Suprapubic skin (tissue), 4 donors: Measurements from ENCODE around the gene PCDHB2. TPM values are rescaled to one million over a fixed set of nuclear protein-coding genes. Genes with fewer than 3 reads are reported as not detected.
"Not testable (repeated sequence)": the region's sequence is repeated elsewhere in the genome, so short reads cannot be mapped to it uniquely, and the experiment has no call there.

Source experiments
- DNase-seq, 2 donors: peaks; one replicate each; pipeline ENCODE4 v3.0.0-alpha.2; 2019; ENCODE audit warnings: low spot score in 2 of 2
- H3K27ac ChIP-seq: fragments of 200-600 bp; sonication (generic); one replicate; pipeline ENCODE4 v1.5.1; 2019
- H3K27me3 ChIP-seq: fragments of 200-600 bp; sonication (generic); one replicate; pipeline ENCODE4 v1.5.1; 2019
- H3K36me3 ChIP-seq: fragments of 200-600 bp; sonication (generic); one replicate; pipeline ENCODE4 v1.5.1; 2019
- H3K4me1 ChIP-seq: fragments of 200-600 bp; sonication (generic); one replicate; pipeline ENCODE4 v1.5.1; 2019
- H3K4me3 ChIP-seq: fragments of 200-600 bp; sonication (generic); one replicate; pipeline ENCODE4 v1.5.1; 2019; ENCODE audit warnings: mild to moderate bottlenecking
- H3K9me3 ChIP-seq: fragments of 200-600 bp; sonication (generic); one replicate; pipeline ENCODE4 v1.5.1; 2019
- EP300 ChIP-seq: sonication (generic); formaldehyde crosslinking; IDR thresholded peaks from one replicate; pipeline ENCODE4 v1.6.1; 2017; ENCODE audit warnings: antibody characterized with exemption
- POLR2A ChIP-seq, 2 donors: fragments of 450-650 bp; IDR thresholded peaks; one replicate each; pipeline ENCODE4 v1.6.1; 2017; ENCODE audit warnings: antibody characterized with exemption in 2 of 2, mild to moderate bottlenecking in 2 of 2, moderate library complexity in 2 of 2
- POLR2AphosphoS5 ChIP-seq, 3 donors: sonication (generic); formaldehyde crosslinking; IDR thresholded peaks; one replicate each; pipeline ENCODE4 v1.6.1; 2017; ENCODE audit warnings: antibody characterized with exemption in 3 of 3
- WGBS: methylation state at CpG from one replicate; pipeline ENCODE4 v1.1.5; 2018; 5-methylcytosine and 5-hydroxymethylcytosine counted together
- total RNA-seq, 4 donors: library from RNA; depleted of rRNA; stranded (reverse); fragments of >200 nt; gene quantifications; one replicate each; pipeline ENCODE4 v1.1.0, GENCODE V29; 2016
- TF ChIP-seq, protein P1 (sequence below), 2 donors: fragments of 200-600 bp in 1 of 2; fragments of 450-650 bp in 1 of 2; sonication (generic) in 1 of 2; IDR thresholded peaks; one replicate each; pipeline ENCODE4 v1.5.1; 2016 to 2019; ENCODE audit warnings: antibody characterized with exemption in 2 of 2, mild to moderate bottlenecking in 1 of 2, moderate library complexity in 1 of 2

The PCDHB2 gene
- total RNA-seq, 4 donors from 2014 or later: 2.2 to 5.4 (median 4.2) TPM

DNA sequence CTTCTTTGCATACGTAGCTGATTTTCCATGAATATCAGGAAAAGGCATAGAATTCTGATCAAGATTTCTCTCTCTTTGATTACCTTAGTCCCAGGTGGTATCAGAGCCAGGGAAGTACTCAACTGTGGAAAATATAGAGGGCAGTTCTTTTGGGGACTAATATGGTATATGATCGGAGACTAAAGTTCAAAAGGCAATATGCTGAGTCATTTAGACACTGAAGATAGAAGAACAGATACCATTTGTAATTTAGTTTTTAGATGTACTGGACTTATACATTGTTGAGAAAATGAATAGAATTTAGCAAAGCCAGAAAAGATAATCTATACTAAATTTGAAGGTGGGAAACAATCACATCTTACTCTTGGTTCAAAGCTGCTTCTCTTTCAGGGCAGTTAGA lies 10.9 kb downstream of the PCDHB2 start:
- H3K27ac ChIP-seq: no peak overlapping the region
- no peak overlapping the region for H3K4me3 ChIP-seq
- peaks cover 9% of the 10 kb centered on the region for H3K27me3 ChIP-seq
- no peaks in the 10 kb centered on the region for H3K4me1 ChIP-seq
- no peak for DNase-seq
- TF ChIP-seq, protein P1, sequence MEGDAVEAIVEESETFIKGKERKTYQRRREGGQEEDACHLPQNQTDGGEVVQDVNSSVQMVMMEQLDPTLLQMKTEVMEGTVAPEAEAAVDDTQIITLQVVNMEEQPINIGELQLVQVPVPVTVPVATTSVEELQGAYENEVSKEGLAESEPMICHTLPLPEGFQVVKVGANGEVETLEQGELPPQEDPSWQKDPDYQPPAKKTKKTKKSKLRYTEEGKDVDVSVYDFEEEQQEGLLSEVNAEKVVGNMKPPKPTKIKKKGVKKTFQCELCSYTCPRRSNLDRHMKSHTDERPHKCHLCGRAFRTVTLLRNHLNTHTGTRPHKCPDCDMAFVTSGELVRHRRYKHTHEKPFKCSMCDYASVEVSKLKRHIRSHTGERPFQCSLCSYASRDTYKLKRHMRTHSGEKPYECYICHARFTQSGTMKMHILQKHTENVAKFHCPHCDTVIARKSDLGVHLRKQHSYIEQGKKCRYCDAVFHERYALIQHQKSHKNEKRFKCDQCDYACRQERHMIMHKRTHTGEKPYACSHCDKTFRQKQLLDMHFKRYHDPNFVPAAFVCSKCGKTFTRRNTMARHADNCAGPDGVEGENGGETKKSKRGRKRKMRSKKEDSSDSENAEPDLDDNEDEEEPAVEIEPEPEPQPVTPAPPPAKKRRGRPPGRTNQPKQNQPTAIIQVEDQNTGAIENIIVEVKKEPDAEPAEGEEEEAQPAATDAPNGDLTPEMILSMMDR (IDR thresholded peaks at IDR 0.05): no peak
- TF ChIP-seq POLR2A (IDR thresholded peaks at IDR 0.05) (no peak), EP300 (no peak), POLR2AphosphoS5 (IDR thresholded peaks at IDR 0.05) (no peak)
- H3K36me3 ChIP-seq: no peaks in the 10 kb centered on the region
- peaks cover 12% of the 10 kb centered on the region for H3K9me3 ChIP-seq
- 92% methylated on average over 2 of the region's 2 CpGs for WGBS

DNA sequence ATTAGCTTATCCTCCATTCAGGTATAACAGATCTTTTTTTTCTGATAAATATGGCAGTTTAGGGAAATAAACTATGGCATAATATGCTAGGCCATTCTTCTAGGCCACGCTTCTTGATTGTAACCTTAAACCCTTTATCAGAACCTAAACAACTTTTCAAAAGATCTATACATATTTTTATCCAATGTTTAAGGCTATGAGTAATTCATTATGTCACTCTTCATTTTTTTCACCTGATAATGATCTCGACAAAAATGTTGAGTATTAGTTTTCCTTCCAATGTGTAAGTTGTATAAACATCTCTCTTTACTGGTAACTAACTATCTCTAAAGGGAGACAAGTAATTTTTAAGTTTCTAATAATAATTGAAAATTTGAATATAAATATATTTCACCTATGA lies 24.8 kb downstream of the PCDHB2 start:
- Histone ChIP-seq H3K27ac (no peak overlapping the region), H3K4me1 (no peaks in the 10 kb centered on the region), H3K36me3 (no peaks in the 10 kb centered on the region), H3K27me3 (peaks cover 4% of the 10 kb centered on the region), H3K4me3 (no peak overlapping the region), H3K9me3 (peaks cover 16% of the 10 kb centered on the region)
- 47% methylated on average over 2 of the region's 2 CpGs for WGBS
- TF ChIP-seq, protein P1 (IDR thresholded peaks at IDR 0.05): no peak
- no peak for TF ChIP-seq POLR2A (IDR thresholded peaks at IDR 0.05)
- no peak for TF ChIP-seq EP300
- no peak for TF ChIP-seq POLR2AphosphoS5 (IDR thresholded peaks at IDR 0.05)
- DNase-seq: no peak

- H3K9me3 ChIP-seq: peaks cover 16% of the 10 kb centered on the region
- TF ChIP-seq POLR2AphosphoS5 (IDR thresholded peaks at IDR 0.05): no peak
- TF ChIP-seq, protein P1 (IDR thresholded peaks at IDR 0.05): peak in 1 of 2 donors; percentile 16
- H3K27ac ChIP-seq: no peak within 1 kb of the TSS
- H3K27me3 ChIP-seq: peaks cover 4% of the 10 kb centered on the region
- H3K4me1 ChIP-seq: no peaks in the 10 kb centered on the region
- no peak for DNase-seq
- no peaks in the 10 kb centered on the region for H3K36me3 ChIP-seq
- WGBS: 22% methylated on average over 16 of the region's 16 CpGs
- peak within 1 kb of the TSS; percentile 27 for H3K4me3 ChIP-seq
Measured at GRCh38 chr5:141121563-141121962, 27.1 kb downstream of the PCDHB2 start, which contains the start of gene PCDHB4. Gene PCDHB4 (plus strand): TSS chr5:141121818. CDS start chr5:141121999, 181 bp downstream.

GRCh38 chr5:141121985-141122384 lies 27.6 kb downstream of the PCDHB2 start:
- Histone ChIP-seq H3K4me1 (no peaks in the 10 kb centered on the region), H3K36me3 (no peaks in the 10 kb centered on the region), H3K4me3 (peak overlapping the region; percentile 27), H3K27ac (no peak overlapping the region), H3K27me3 (peaks cover 4% of the 10 kb centered on the region), H3K9me3 (peaks cover 19% of the 10 kb centered on the region)
- no peak for DNase-seq
- 46% methylated on average over 12 of the region's 12 CpGs for WGBS
- no peak for TF ChIP-seq POLR2A (IDR thresholded peaks at IDR 0.05)
- no peak for TF ChIP-seq EP300
- TF ChIP-seq POLR2AphosphoS5 (IDR thresholded peaks at IDR 0.05): no peak
- TF ChIP-seq, protein P1 (IDR thresholded peaks at IDR 0.05): no peak

- 43% methylated on average over 35 of the region's 73 CpGs for WGBS
- not testable (repeated sequence) for H3K4me1 ChIP-seq, H3K4me3 ChIP-seq, H3K27ac ChIP-seq, H3K27me3 ChIP-seq, DNase-seq, H3K36me3 ChIP-seq
- H3K9me3 ChIP-seq: peaks cover 27% of the 10 kb centered on the region
Measured at GRCh38 chr5:141123396-141124135, 29.2 kb downstream of the PCDHB2 start.
